Measurements from ENCODE around the gene CDAN1.

Gene CDAN1

GRCh38 chr15:42726114-42726513 lies 10.8 kb downstream of the CDAN1 start:
- H3K4me3 ChIP-seq (ENCODE audit: low read depth, low read length) = no peak overlapping the region
- TF ChIP-seq, protein P1, sequence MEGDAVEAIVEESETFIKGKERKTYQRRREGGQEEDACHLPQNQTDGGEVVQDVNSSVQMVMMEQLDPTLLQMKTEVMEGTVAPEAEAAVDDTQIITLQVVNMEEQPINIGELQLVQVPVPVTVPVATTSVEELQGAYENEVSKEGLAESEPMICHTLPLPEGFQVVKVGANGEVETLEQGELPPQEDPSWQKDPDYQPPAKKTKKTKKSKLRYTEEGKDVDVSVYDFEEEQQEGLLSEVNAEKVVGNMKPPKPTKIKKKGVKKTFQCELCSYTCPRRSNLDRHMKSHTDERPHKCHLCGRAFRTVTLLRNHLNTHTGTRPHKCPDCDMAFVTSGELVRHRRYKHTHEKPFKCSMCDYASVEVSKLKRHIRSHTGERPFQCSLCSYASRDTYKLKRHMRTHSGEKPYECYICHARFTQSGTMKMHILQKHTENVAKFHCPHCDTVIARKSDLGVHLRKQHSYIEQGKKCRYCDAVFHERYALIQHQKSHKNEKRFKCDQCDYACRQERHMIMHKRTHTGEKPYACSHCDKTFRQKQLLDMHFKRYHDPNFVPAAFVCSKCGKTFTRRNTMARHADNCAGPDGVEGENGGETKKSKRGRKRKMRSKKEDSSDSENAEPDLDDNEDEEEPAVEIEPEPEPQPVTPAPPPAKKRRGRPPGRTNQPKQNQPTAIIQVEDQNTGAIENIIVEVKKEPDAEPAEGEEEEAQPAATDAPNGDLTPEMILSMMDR (IDR thresholded peaks at IDR 0.05; ENCODE audit: low read depth, low read length) = no peak

DNA sequence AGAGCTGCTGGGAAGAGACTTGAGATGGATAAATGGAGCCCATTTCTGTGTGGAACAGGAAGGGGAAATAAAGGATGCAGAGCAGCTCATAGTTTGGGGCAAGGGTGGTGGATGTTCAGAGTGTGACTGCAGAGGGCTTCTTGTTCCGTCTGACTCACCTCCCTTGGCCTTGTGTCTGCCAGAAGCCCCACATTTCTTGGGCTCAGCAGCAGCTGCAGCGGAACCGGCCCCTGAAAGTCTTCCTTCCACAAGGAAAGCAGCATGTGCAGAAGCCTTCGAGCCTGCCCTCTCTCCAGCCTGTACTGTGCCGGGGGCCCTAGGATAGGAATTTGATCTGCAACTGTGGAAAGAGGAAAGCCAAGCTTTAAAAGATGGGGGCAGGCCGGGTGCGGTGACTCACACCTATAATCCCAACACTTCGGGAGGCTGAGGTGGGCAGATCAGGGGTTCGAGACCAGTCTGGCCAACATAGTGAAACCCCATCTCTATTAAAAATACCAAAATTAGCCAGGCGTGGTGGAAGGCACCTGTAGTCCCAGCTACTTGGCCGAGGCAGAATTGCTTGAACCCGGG lies 11.5 kb downstream of the CDAN1 start:
- TF ChIP-seq, protein P1 (IDR thresholded peaks at IDR 0.05; ENCODE audit: low read depth, low read length) = no peak
- H3K4me3 ChIP-seq (ENCODE audit: low read depth, low read length) = no peak overlapping the region

GRCh38 chr15:42724276-42724675 lies 12.7 kb downstream of the CDAN1 start:
- TF ChIP-seq, protein P1 (IDR thresholded peaks at IDR 0.05; ENCODE audit: low read depth, low read length) = no peak
- H3K4me3 ChIP-seq (ENCODE audit: low read depth, low read length) = no peak overlapping the region

DNA sequence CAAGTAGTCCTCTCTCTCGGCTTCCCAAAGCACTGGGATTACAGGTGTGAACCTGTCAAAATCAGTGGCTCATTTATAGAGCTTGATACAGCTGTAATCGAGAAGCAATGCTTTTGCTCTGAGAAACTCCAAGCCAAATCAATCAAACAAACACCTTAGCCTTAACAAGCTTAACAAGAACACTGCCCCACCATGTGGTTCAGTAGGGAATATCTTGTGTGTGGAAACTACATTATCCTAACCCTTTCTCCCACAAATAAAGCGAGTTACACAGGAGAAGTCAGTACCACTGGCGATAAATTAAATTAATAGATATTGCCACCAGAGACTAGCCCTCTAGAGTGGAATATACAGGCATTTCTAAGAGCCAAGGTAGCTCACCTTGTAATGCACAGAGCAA lies 13.9 kb downstream of the CDAN1 start:
- no peak overlapping the region for H3K4me3 ChIP-seq (ENCODE audit: low read depth, low read length)
- TF ChIP-seq, protein P1 (IDR thresholded peaks at IDR 0.05; ENCODE audit: low read depth, low read length) = no peak

DNA sequence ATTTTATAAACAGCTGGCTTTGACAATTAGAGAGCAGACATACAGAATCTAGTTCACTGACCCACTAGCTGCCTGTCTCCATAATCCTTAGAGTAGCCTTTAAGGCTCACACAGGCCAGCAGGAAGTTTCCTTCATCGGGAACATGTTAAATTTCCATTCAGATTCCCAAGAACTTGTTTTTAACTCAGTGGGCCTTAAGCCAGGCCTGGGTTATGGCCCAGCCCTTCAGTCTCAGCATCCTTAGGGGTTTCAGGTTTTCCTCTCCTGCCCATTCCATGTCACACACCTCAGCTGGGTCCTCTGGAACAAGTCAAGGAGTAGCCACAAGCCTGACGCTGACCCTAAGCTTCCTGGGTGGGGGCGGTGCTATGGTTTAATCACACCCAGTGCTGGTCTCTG lies 15.0 kb downstream of the CDAN1 start:
- H3K4me3 ChIP-seq (ENCODE audit: low read depth, low read length) = no peak overlapping the region
- TF ChIP-seq, protein P1 (IDR thresholded peaks at IDR 0.05; ENCODE audit: low read depth, low read length) = no peak

GRCh38 chr15:42721016-42721415 lies 15.9 kb downstream of the CDAN1 start:
- no peak overlapping the region for H3K4me3 ChIP-seq (ENCODE audit: low read depth, low read length)
- TF ChIP-seq, protein P1 (IDR thresholded peaks at IDR 0.05; ENCODE audit: low read depth, low read length) = no peak

- H3K4me3 ChIP-seq (ENCODE audit: low read depth, low read length) = no peak overlapping the region
These were observed 16.9 kb downstream of the CDAN1 start for GRCh38 chr15:42720071-42720470.

More at GRCh38 chr15:42720071-42720470, 16.9 kb downstream of the CDAN1 start:
- TF ChIP-seq, protein P1 (IDR thresholded peaks at IDR 0.05; ENCODE audit: low read depth, low read length) = no peak

Data from WI38 (cell line).